T-helper 2 cell treated with Interferon-gamma antibody and Interleukin-4, amounts not matched to agents 5 μg/mL and 100 μg/mL, for 36 hours (primary cell): ENCODE measurements around the gene CX3CR1.
"Not testable (repeated sequence)": the region's sequence is repeated elsewhere in the genome, so short reads cannot be mapped to it uniquely, and the experiment has no call there.

Source experiments
- DNase-seq: peaks from one replicate; pipeline ENCODE4 v3.0.0; 2021; ENCODE audit warnings: low spot score
- H3K27ac Mint-ChIP-seq: one replicate; pipeline ENCODE4 v1.8.0; 2021; ENCODE audit warnings: mild to moderate bottlenecking, mixed read lengths
- H3K27me3 Mint-ChIP-seq: one replicate; pipeline ENCODE4 v1.8.0; 2021; ENCODE audit warnings: low read depth, mixed read lengths
- H3K36me3 Mint-ChIP-seq: one replicate; pipeline ENCODE4 v1.8.0; 2021; ENCODE audit warnings: low read depth, mixed read lengths
- H3K4me1 Mint-ChIP-seq: one replicate; pipeline ENCODE4 v1.8.0; 2021; ENCODE audit warnings: low read depth, mixed read lengths
- H3K4me3 Mint-ChIP-seq: one replicate; pipeline ENCODE4 v1.8.0; 2022; ENCODE audit warnings: mild to moderate bottlenecking, moderate library complexity, mixed read lengths
- H3K9me3 Mint-ChIP-seq: one replicate; pipeline ENCODE4 v1.8.0; 2021; ENCODE audit warnings: mixed read lengths

Gene CX3CR1

GRCh38 chr3:39279745-39280517 is at the start of gene CX3CR1:
TSS of gene CX3CR1 (minus strand) at chr3:39280036. CDS start at chr3:39266509, 13,527 bp downstream.
- Mint-ChIP-seq H3K27ac (peak within 1 kb of the TSS; percentile 33), H3K4me3 (peak within 1 kb of the TSS; percentile 1), H3K9me3 (no peaks in the 10 kb centered on the region), H3K4me1 (peaks cover 40% of the 10 kb centered on the region), H3K36me3 (no peaks in the 10 kb centered on the region), H3K27me3 (peaks cover 12% of the 10 kb centered on the region)
- DNase-seq, result no peak

GRCh38 chr3:39329493-39329892 is 49.7 kb upstream of the CX3CR1 start, which contains the start of gene CCR8:
TSS of gene CCR8 (plus strand) at chr3:39329709. CDS start at chr3:39332332, 2,623 bp downstream.
- peaks cover 4% of the 10 kb centered on the region for H3K9me3 Mint-ChIP-seq
- H3K4me3 Mint-ChIP-seq, result peak within 1 kb of the TSS; percentile 73
- DNase-seq, result no peak
- H3K27ac Mint-ChIP-seq, result peak within 1 kb of the TSS; percentile 49
- peaks cover 26% of the 10 kb centered on the region for H3K36me3 Mint-ChIP-seq
- no peaks in the 10 kb centered on the region for H3K27me3 Mint-ChIP-seq
- H3K4me1 Mint-ChIP-seq, result peaks cover 67% of the 10 kb centered on the region

GRCh38 chr3:39327746-39328349 is 48.0 kb upstream of the CX3CR1 start:
- Mint-ChIP-seq H3K4me1 (peaks cover 70% of the 10 kb centered on the region), H3K36me3 (peaks cover 13% of the 10 kb centered on the region), H3K9me3 (no peaks in the 10 kb centered on the region), H3K27me3 (no peaks in the 10 kb centered on the region), H3K27ac (peak overlapping the region; percentile 78), H3K4me3 (peak overlapping the region; percentile 62)
- DNase-seq, result peak; percentile 54

GRCh38 chr3:39327053-39327745 is 47.4 kb upstream of the CX3CR1 start:
- peaks cover 68% of the 10 kb centered on the region for H3K4me1 Mint-ChIP-seq
- peak overlapping the region; percentile 78 for H3K27ac Mint-ChIP-seq

GRCh38 chr3:39325236-39325635 is 45.4 kb upstream of the CX3CR1 start:
- H3K27ac Mint-ChIP-seq, result no peak overlapping the region
- peaks cover under 1% of the 10 kb centered on the region for H3K9me3 Mint-ChIP-seq
- H3K36me3 Mint-ChIP-seq, result peaks cover 10% of the 10 kb centered on the region
- H3K4me3 Mint-ChIP-seq, result no peak overlapping the region
- H3K4me1 Mint-ChIP-seq, result peaks cover 74% of the 10 kb centered on the region
- peaks cover under 1% of the 10 kb centered on the region for H3K27me3 Mint-ChIP-seq
- DNase-seq, result no peak

More at GRCh38 chr3:39327053-39327745, 47.4 kb upstream of the CX3CR1 start:
- H3K27me3 Mint-ChIP-seq, result no peaks in the 10 kb centered on the region
- no peaks in the 10 kb centered on the region for H3K9me3 Mint-ChIP-seq
- peaks cover 7% of the 10 kb centered on the region for H3K36me3 Mint-ChIP-seq
- peak overlapping the region; percentile 62 for H3K4me3 Mint-ChIP-seq
- DNase-seq, result no peak

- H3K4me1 Mint-ChIP-seq, result peaks cover 74% of the 10 kb centered on the region
- H3K27me3 Mint-ChIP-seq, result peaks cover 5% of the 10 kb centered on the region
- peaks cover 9% of the 10 kb centered on the region for H3K9me3 Mint-ChIP-seq
- peaks cover 16% of the 10 kb centered on the region for H3K36me3 Mint-ChIP-seq
- H3K4me3 Mint-ChIP-seq, result peak overlapping the region; percentile 27
- no peak for DNase-seq
- H3K27ac Mint-ChIP-seq, result peak overlapping the region; percentile 73
These were observed 43.7 kb upstream of the CX3CR1 start for GRCh38 chr3:39323494-39323893.

- H3K36me3 Mint-ChIP-seq, result peaks cover 14% of the 10 kb centered on the region
- H3K27ac Mint-ChIP-seq, result peak overlapping the region; percentile 79
- H3K4me1 Mint-ChIP-seq, result peaks cover 72% of the 10 kb centered on the region
- H3K4me3 Mint-ChIP-seq, result peak overlapping the region; percentile 27
- H3K9me3 Mint-ChIP-seq, result peaks cover 12% of the 10 kb centered on the region
- H3K27me3 Mint-ChIP-seq, result peaks cover 7% of the 10 kb centered on the region
- no peak for DNase-seq
These were observed 43.1 kb upstream of the CX3CR1 start for GRCh38 chr3:39322936-39323335.

- H3K4me1 Mint-ChIP-seq, result peaks cover 68% of the 10 kb centered on the region
- H3K36me3 Mint-ChIP-seq, result peaks cover 17% of the 10 kb centered on the region
- not testable (repeated sequence) for H3K27me3 Mint-ChIP-seq, DNase-seq, H3K4me3 Mint-ChIP-seq
- H3K9me3 Mint-ChIP-seq, result peaks cover 19% of the 10 kb centered on the region
- H3K27ac Mint-ChIP-seq, result peak overlapping the region; percentile 68
These were observed 42.4 kb upstream of the CX3CR1 start for GRCh38 chr3:39322209-39322715.

GRCh38 chr3:39321574-39321983 is 41.7 kb upstream of the CX3CR1 start:
- Mint-ChIP-seq H3K36me3 (peaks cover 17% of the 10 kb centered on the region), H3K27ac (peak overlapping the region; percentile 68)

GRCh38 chr3:39319249-39319648 is 39.4 kb upstream of the CX3CR1 start:
- Mint-ChIP-seq H3K4me1 (peaks cover 61% of the 10 kb centered on the region), H3K36me3 (peaks cover 23% of the 10 kb centered on the region), H3K4me3 (no peak overlapping the region)

More at GRCh38 chr3:39321574-39321983, 41.7 kb upstream of the CX3CR1 start:
- Mint-ChIP-seq H3K4me1 (peaks cover 64% of the 10 kb centered on the region), H3K9me3 (peaks cover 21% of the 10 kb centered on the region), H3K4me3 (peak overlapping the region; percentile 52)
- H3K27me3 Mint-ChIP-seq, DNase-seq: not testable (repeated sequence)

GRCh38 chr3:39318301-39318700 is 38.5 kb upstream of the CX3CR1 start:
- Mint-ChIP-seq H3K4me3 (no peak overlapping the region), H3K36me3 (peaks cover 27% of the 10 kb centered on the region), H3K9me3 (peaks cover 39% of the 10 kb centered on the region), H3K27me3 (peaks cover 7% of the 10 kb centered on the region), H3K4me1 (peaks cover 57% of the 10 kb centered on the region), H3K27ac (no peak overlapping the region)
- DNase-seq, result no peak

More at GRCh38 chr3:39319249-39319648, 39.4 kb upstream of the CX3CR1 start:
- Mint-ChIP-seq H3K9me3 (peaks cover 32% of the 10 kb centered on the region), H3K27ac (peak overlapping the region; percentile 69), H3K27me3 (peaks cover 7% of the 10 kb centered on the region)
- no peak for DNase-seq

GRCh38 chr3:39317571-39318169 is 37.8 kb upstream of the CX3CR1 start:
- peaks cover 32% of the 10 kb centered on the region for H3K36me3 Mint-ChIP-seq
- no peak for DNase-seq
- peaks cover 45% of the 10 kb centered on the region for H3K9me3 Mint-ChIP-seq
- H3K4me3 Mint-ChIP-seq, result no peak overlapping the region
- H3K27me3 Mint-ChIP-seq, result peaks cover 7% of the 10 kb centered on the region
- no peak overlapping the region for H3K27ac Mint-ChIP-seq
- peaks cover 50% of the 10 kb centered on the region for H3K4me1 Mint-ChIP-seq

GRCh38 chr3:39315420-39315819 is 35.6 kb upstream of the CX3CR1 start:
- no peak overlapping the region for H3K4me3 Mint-ChIP-seq
- peaks cover 36% of the 10 kb centered on the region for H3K4me1 Mint-ChIP-seq
- H3K27ac Mint-ChIP-seq, result no peak overlapping the region
- no peak for DNase-seq
- H3K36me3 Mint-ChIP-seq, result peaks cover 32% of the 10 kb centered on the region
- H3K9me3 Mint-ChIP-seq, result peaks cover 53% of the 10 kb centered on the region
- H3K27me3 Mint-ChIP-seq, result peaks cover 17% of the 10 kb centered on the region
